Activated CD4-positive, alpha-beta T cell treated with anti-CD3 and anti-CD28 coated beads, Interleukin-2, amount 50 U/mL, for 4 hours (primary cell): Measurements from ENCODE around the gene RILPL2.
"Not testable (repeated sequence)": the region's sequence is repeated elsewhere in the genome, so short reads cannot be mapped to it uniquely, and the experiment has no call there.

Experiments used
- DNase-seq, 2 experiments: peaks; one replicate each; pipeline ENCODE4 v3.0.0-alpha.2; 2020

Gene RILPL2

DNA sequence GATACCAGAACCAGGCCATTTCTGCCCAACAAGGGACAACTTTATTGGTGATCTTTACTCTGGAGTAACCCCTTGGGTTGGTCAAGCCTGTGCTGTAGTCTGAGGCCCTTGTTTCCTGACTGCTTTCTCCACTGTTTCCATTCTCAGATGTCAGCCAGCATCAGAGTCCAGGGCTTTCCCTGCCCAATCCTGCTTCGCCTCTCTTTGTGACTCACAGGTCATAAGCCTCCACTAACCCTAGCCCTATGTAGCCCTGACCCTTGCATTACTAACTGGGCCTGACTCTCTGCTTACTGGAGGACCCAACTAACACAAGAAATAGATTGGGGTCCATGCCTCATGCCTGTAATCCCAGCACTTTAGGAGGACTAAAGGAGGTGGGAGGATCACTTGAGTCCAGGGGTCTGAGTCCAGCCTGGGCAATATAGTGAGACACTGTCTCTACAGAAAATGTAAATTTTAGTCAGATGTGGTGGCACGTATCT lies 12.8 kb upstream of the RILPL2 start:
- DNase-seq, result no peak

DNA sequence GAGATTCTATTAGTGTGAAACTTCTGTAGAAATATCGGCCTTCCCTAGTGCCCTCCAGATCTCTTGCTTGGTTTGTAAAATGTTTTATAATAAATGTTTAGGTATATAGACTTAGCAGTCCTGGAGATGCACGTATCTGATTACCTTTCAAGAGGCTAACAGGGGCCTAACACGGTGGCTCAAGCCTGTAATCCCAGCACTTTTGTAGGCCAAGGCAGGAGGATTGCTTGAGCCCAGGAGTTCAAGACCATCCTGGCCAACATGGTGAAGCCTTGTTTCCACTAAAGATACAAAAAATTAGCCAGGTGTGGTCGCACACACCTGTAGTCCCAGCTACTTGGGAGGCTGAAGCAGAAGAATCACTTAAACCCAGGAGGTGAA lies 9.8 kb upstream of the RILPL2 start:
- DNase-seq, result no peak

DNA sequence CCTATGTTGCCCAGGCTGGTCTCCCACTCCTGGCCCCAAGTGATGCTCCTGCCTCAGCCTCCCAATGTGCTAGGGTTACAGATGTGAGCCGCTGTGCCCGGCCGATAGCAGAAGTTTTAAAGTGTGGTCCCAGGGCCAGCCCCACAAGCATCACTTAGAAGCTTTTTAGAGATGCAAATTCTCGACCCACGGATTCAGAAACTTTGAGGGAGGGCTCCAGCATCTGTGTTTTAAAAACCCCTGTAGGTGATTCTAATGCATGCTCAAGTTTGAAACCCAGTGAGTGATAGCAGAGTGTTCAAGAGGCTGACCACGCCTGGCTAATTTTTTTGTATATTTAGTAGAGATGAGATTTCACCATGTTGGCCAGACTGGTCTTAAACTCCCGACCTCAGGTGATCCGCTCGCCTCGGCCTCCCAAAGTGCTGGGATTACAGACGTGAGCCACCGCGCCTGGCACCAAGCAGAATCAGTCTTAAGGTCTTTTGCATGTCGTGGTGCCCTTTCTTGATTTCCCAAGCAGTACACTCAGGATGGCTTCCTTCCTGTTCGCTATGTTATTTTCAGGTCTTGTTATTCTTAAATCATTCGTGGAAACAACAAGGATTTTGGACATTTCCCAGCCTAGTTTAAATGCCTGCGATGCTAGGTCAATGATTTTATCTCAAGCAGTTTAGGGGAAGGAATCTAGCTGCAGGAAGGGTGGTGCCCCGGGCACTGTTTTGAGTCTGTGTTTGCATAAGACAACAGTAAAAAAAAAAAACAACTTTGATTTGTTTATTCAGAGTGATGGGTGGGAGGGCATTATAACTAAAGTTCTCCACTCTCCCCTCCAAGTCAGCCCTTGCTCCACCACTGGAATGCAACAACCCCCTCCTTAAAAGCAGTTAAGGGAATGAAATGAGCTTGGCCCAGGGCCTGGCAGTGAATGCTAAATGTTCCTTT lies 9.2 kb upstream of the RILPL2 start:
- DNase-seq, result no peak

DNA sequence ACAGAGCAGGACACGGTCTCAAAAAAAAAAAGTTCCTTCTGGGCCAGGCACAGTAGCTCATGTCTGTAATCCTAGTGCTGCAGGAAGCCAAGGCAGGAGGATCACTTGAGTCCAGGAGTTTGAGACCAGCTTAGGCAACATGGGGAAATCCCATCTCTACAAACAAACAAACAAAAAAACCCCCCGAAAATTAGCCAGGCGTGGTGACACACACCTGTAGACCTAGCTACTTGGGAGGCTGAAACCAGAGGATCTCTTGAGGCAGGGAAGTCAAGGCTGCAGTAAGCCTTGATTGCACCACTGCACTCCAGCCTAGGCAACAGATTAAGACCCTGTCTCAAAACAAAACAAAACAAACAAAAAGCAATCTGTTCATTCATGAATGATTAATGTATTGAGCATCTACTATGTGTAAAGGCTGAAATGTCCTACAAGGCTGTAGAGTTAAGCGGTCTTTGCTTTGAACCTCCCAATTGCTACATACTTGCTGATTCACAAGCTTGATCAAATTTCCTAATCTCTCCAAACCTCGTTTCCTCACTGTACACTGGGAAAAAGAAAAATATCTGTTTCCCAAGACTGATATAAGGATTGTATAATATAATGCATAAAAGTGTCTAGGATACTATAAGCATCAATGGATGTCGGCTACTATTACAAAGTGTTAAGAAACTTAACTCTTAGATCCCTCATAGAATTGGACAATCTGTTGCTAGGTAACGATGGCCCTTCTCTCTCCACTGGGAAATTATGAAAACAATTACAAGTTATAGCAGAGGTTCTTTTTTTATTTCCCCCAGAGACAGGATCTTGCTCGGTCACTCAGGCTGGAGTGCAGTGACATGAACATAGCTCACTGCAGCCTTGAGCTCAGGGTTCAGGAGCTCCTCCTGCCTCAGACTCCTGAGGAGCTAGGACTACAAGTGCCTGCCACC lies 7.9 kb upstream of the RILPL2 start:
- no peak for DNase-seq

DNA sequence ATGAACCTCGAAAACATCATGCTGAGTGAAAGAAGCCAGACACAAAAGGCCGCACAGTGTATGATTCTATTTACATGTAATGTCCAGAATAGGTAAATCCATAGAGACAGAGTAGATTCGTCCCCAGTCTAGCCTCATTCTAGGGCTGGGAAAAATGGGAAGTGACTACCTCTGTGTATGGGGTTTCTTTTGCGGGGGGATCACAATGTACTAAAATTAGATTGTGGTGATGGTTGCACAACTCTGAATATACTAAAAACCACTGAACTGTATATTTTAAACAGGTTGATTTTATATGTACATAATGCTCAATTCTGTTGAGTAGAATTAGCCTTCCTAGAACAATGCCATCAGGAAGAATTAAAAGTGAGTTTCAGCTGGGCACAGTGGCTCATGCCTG lies 6.3 kb upstream of the RILPL2 start:
- DNase-seq, result no peak

GRCh38 chr12:123441523-123442164 lies 5.2 kb upstream of the RILPL2 start:
- DNase-seq, result no peak

DNA sequence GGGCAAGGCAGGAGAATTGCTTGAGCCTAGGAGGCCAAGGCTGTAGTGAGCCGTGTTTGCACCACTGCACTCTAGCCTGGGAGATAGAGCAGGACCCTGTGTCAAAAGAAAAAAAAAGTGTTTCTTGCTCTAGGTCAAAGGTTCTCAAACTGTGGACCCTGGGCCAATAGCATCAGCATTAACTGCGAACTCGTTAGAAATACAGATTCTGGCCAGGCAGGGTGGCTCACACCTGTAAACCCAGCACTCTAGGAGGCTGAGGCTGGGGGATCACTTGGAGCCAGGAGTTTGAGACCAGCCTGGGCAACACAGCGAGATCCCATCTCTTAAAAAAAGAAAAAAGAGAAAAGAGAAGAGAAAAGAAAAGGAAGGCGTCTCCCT lies 858 bp downstream of the RILPL2 start:
- no peak for DNase-seq

DNA sequence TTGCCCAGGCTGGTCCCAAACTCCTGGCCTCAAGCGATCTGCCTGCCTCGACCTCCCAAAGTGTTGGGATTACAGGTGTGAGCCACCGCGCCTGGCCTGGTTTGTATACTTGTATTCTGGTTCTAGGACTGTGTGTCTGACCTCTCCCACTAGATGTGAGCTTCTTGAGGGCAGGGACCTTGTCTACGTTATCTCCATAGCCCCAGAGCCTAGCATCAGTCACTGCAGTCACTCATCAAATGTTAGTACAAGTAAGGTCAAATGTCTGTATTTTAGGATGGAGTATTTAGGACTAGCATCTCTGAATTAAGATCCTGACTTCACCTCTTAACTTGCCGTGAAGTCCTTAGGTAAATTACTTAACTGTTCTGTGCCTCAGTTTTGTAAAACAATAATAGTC lies 2.9 kb downstream of the RILPL2 start:
- no peak for DNase-seq

DNA sequence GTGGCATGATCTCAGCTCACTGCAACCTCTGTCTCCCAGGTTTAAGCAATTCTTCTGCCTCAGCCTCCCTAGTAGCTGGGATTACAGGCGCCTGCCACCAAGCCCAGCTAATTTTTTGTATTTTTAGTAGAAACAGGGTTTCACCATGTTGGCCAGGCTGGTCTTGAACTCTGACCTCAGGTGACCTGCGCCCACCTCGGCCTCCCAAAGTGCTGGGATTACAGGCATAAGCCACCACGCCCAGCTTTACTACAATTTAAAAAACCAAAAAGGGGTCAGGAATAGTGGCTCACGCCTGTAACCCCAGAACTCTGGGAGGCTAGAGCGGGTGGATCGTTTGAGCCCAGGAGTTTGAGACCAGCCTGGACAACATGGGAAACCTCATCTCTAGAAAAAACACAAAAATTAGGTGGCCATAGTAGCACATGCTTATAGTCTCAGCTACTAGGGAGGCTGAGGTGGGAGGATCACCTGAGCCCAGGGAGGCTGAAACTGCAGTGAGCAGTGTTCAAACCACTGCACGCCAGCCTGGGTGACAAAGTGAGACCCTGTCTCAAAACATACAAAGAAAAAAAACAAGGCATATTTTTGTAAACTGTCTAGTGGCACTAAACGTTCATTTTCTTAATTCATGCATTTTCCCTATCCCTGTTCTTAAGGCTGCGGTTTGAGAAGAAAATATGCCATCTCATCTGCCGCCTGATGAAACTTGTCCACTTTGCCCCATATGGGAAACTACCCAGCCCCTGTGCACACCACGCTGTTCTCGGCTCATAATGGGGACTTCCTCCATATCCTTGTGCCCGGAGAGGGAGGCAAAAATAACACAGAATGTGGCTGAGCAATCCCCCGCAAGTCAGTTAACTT lies 4.3 kb downstream of the RILPL2 start:
- peak in 1 of 2 experiments; percentile 12 for DNase-seq

DNA sequence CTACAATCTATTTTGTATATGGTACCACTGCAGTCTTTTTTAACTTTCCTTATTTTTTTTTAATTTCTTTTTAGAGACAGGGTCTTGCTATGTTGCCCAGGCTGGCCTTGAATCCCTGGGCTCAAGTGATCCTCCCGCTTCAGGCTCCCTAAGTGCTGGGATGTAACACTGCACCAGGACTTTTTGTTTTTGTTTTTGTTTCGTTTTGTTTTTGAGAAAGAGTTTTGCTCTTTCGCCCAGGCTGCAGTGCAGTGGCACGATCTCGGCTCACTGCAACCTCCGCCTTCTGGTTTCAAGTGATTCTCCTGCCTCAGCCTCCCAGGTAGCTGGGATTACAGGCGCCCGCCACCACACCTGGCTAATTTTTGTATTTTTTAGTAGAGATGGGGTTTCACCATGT lies 7.4 kb downstream of the RILPL2 start:
- not testable (repeated sequence) for DNase-seq

DNA sequence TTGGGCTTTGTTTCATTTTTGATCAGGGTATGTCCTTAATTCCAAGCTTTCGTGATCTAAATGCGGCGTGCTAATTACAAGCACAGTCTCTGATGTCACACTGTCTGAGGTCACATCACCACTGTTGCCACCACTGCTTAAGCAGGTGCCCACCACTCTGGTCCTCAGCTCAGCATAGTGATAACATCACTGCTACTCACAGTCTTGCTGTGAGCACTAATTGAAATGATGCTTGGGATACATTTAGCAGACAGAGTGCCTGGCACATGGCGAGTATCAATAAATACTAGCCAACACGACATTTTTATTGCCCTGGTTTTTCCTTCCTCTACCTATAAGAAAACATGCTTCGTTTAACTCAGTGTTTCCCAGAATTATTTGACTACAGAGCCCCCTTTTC lies 7.9 kb downstream of the RILPL2 start:
- no peak for DNase-seq

DNA sequence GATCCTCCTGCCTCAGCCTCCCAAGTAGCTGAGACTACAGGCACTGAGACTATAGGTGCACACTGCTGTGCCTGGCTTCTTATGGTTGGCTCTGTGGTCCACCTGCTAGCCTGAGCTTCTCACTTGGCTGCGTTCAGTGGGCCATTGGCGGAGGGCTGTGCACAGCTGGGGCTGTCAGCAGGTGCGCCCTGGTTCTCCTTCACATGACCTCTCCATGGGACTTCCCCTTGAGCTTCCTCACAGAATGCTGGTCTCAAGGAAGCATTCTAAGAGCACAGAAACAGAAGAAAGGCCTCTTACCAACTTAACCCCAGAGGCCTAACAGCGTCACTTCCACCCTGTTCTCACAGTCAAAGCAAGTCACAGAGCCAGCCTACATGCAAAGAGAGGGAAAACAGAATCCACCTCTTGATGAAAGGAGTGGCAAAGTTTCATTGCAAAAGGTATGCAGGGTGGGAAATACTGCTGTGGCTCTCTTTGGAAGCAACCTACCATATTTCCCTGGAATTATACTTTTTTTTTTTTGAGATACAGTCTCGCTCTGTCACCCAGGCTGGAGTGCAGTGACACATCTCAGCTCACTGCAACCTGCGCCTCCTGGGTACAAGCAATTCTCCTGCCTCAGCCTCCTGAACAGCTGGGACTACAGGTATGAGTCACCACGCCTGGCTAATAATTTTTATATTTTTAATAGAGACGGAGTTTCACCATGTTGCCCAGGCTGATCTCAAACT lies 9.3 kb downstream of the RILPL2 start:
- no peak for DNase-seq

GRCh38 chr12:123421314-123421713 lies 15.2 kb downstream of the RILPL2 start:
- no peak for DNase-seq

GRCh38 chr12:123410041-123410412 lies 26.5 kb downstream of the RILPL2 start:
- no peak for DNase-seq

GRCh38 chr12:123409284-123410040 lies 27.0 kb downstream of the RILPL2 start:
- DNase-seq, result not testable (repeated sequence)

DNA sequence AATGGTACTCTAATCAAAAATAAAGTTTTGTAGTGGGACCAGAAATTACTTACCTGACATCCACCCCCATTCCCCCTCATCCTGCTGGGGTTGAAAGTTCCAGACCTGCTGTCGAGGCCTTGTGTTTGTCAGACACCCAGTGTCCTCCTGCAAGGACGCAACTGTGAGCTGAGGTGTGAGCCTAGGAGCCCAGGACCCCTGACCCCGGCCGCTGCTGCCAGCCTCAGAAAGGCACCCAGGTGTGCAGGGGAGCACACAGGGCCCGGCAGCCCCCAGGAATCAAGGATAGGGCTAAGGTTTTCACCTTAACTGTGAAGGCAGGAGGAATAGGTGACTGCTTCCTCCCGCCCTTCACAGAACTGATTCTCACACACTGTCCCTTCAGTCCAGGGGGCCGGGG lies 27.9 kb downstream of the RILPL2 start:
- DNase-seq, result not testable (repeated sequence)

GRCh38 chr12:123407934-123408333 lies 28.6 kb downstream of the RILPL2 start:
- not testable (repeated sequence) for DNase-seq

DNA sequence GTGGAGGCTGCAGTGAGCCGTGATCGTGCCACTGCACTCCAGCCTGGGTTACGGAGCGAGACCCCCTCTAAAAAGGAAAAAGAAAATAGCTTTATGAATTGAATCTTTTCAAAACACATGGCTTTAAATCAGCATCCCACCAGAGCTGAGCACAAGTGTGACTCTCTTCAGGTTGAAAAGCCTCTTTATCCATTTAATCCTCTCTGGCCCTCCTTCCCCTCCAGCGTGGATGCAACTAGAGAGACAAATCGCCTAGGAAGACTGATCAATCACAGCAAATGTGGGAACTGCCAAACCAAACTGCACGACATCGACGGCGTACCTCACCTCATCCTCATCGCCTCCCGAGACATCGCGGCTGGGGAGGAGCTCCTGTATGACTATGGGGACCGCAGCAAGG lies 29.2 kb downstream of the RILPL2 start:
- DNase-seq, result not testable (repeated sequence)

DNA sequence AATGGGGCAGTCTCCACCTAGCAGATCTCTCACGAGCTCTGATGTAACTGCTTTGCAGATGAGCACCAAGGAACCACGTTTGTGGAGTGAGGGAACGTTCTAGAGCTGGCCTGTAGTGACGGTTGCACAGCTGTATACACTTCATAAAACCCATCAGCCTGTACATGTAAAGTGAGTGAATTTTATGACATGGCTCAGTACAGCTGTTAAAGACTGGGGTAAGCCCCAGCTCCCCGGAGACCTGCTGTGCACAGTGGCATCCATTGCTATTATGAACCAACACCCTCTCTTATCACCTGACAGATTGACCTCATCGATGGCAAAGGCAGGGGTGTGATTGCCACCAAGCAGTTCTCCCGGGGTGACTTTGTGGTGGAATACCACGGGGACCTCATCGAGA lies 31.9 kb downstream of the RILPL2 start:
- no peak for DNase-seq
